ENCODE results near the gene AP4M1. TPM values are rescaled to one million over a fixed set of nuclear protein-coding genes. Genes with fewer than 3 reads are reported as not detected.
A peak's percentile ranks its signal among the peaks of the same experiment; 100 is the strongest.

AP4M1 gene
- total RNA-seq, 1 donor from 2014 or later: 11.8 TPM

DNA sequence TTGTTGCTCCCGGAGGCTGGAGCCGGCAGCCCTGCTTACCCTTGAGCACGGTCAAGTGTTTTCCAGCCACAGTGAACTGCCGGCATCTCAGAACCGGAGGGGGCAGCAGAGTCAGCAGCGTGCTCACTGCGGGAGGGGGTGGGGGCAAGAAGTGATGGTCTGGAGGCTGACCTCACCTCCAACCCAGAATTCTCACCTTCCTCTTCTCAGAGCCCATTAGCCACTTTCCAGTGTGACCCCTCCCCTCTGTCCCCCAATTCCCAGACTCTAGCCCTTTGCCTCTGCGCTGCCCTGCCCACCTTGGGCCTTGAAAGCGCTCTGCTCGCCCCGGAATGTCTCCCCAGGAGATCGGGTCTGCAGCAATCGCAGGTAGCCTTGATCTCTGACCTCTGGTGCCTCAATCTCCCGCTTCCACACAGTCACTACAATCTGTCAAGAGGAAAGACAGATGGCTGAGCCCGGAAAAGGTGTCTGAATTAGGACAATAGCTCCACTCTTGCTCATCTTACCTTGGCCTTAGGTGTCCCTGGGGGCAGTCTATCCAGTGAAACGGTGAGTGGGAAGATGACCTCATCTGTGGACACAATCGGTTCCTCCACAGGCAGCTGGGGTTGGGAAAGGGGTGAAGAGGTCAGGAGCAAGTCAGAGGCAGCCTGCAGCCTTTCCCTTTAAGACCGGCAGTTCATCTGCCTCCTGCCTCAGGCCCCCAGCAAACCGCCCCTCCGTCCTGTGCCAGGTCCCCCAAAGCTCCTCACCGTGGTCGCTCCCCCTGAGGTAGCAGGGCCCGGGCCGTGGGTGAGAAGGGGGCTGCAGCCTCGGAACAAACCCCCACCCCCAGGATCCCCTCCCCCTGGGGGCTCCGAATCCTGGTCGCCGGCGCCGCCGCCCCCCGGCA lies 56.1 kb downstream of the AP4M1 start:
- intact Hi-C loops (cut with micrococcal nuclease): no loop called here
- Histone ChIP-seq H3K27ac (replicated peaks) (peak overlapping the region; percentile 87), H3K27me3 (ENCODE audit: low read depth) (no peaks in the 10 kb centered on the region), H3K36me3 (peaks cover 37% of the 10 kb centered on the region), H3K4me1 (peaks cover 26% of the 10 kb centered on the region), H3K9me3 (replicated peaks) (no peaks in the 10 kb centered on the region), H3K4me3 (peak overlapping the region; percentile 95)
- DNase-seq: no peak
- TF ChIP-seq, protein P1, sequence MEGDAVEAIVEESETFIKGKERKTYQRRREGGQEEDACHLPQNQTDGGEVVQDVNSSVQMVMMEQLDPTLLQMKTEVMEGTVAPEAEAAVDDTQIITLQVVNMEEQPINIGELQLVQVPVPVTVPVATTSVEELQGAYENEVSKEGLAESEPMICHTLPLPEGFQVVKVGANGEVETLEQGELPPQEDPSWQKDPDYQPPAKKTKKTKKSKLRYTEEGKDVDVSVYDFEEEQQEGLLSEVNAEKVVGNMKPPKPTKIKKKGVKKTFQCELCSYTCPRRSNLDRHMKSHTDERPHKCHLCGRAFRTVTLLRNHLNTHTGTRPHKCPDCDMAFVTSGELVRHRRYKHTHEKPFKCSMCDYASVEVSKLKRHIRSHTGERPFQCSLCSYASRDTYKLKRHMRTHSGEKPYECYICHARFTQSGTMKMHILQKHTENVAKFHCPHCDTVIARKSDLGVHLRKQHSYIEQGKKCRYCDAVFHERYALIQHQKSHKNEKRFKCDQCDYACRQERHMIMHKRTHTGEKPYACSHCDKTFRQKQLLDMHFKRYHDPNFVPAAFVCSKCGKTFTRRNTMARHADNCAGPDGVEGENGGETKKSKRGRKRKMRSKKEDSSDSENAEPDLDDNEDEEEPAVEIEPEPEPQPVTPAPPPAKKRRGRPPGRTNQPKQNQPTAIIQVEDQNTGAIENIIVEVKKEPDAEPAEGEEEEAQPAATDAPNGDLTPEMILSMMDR (IDR thresholded peaks at IDR 0.05; ENCODE audit: borderline replicate concordance): peak; percentile 15

Small RNAs within 50 kb of the gene (microRNA-seq; reads per million reads assigned to microRNA genes)
- gene MIR106B (1,309 reads per million, percentile 86 among the genes with 10 or more reads in this experiment), gene MIR25 (305 reads per million, percentile 69 among the genes with 10 or more reads in this experiment), gene MIR4658 (not detected), gene MIR93 (2,108 reads per million, percentile 89 among the genes with 10 or more reads in this experiment)

Other genes starting within 250 kb of the AP4M1 start
- not detected for gene OR2AE1, start 224.6 kb upstream of the AP4M1 start, total RNA-seq
- gene TRIM4, start 182.1 kb upstream of the AP4M1 start, total RNA-seq: 7.1 TPM
- 0.27 TPM for gene GJC3, start 172.0 kb upstream of the AP4M1 start, total RNA-seq
- 85.5 TPM for gene AZGP1, start 125.6 kb upstream of the AP4M1 start, total RNA-seq
- gene ZKSCAN1, start 86.0 kb upstream of the AP4M1 start, total RNA-seq: 37.1 TPM
- gene ZSCAN21, start 51.9 kb upstream of the AP4M1 start, total RNA-seq: 6.4 TPM
- 12.9 TPM for gene ZNF3, start 19.9 kb upstream of the AP4M1 start, total RNA-seq
- gene COPS6, start 12.7 kb upstream of the AP4M1 start, total RNA-seq: 114 TPM
- gene MCM7, start 246 bp upstream of the AP4M1 start, total RNA-seq: 21.1 TPM
- 34.1 TPM for gene TAF6, start 17.7 kb downstream of the AP4M1 start, total RNA-seq
- 8.5 TPM for gene CNPY4, start 18.0 kb downstream of the AP4M1 start, total RNA-seq
- gene MBLAC1, start 25.3 kb downstream of the AP4M1 start, total RNA-seq: 2.0 TPM
- gene LAMTOR4, start 47.3 kb downstream of the AP4M1 start, total RNA-seq: 100 TPM
- 7.1 TPM for gene TRAPPC14, start 57.1 kb downstream of the AP4M1 start, total RNA-seq
- gene GAL3ST4, start 67.0 kb downstream of the AP4M1 start, total RNA-seq: 1.5 TPM
- 0.25 TPM for gene GPC2, start 75.7 kb downstream of the AP4M1 start, total RNA-seq
- gene STAG3, start 76.3 kb downstream of the AP4M1 start, total RNA-seq: 0.74 TPM
- not detected for gene PVRIG, start 118.3 kb downstream of the AP4M1 start, total RNA-seq
- gene SPDYE3, start 206.1 kb downstream of the AP4M1 start, total RNA-seq: not detected